Mucosa of descending colon (tissue), 3 donors: Measurements from ENCODE around the gene RPL7A. TPM values are rescaled to one million over a fixed set of nuclear protein-coding genes. Genes with fewer than 3 reads are reported as not detected.

Experiments
- ATAC-seq: fragments of 200-7000 bp; cut with Tn5 transposase; one replicate; pipeline ENCODE4 v1.9.1; 2020; ENCODE audit warnings: mild to moderate bottlenecking, moderate library complexity
- DNase-seq, 3 donors: peaks; one replicate each; pipeline ENCODE4 v3.0.0-alpha.2; 2020
- H3K36me3 ChIP-seq: fragments of 200-600 bp; one replicate; pipeline ENCODE4 v1.8.0; 2021; ENCODE audit warnings: low read depth, mild to moderate bottlenecking
- H3K4me1 ChIP-seq: fragments of 200-600 bp; one replicate; pipeline ENCODE4 v1.8.0; 2021; ENCODE audit warnings: low read depth, mild to moderate bottlenecking
- H3K4me3 ChIP-seq: fragments of 200-600 bp; one replicate; pipeline ENCODE4 v1.8.0; 2021; ENCODE audit warnings: mild to moderate bottlenecking
- H3K9me3 ChIP-seq: fragments of 200-600 bp; one replicate; pipeline ENCODE4 v1.8.0; 2021; ENCODE audit warnings: mild to moderate bottlenecking
- CTCF ChIP-seq: fragments of 200-600 bp; IDR thresholded peaks from one replicate; pipeline ENCODE4 v1.8.0; 2022; ENCODE audit warnings: antibody characterized with exemption, mild to moderate bottlenecking
- intact Hi-C, 2 donors: fragments of 100-400 bp; cut with DNase I in 1 of 2; cut with micrococcal nuclease in 1 of 2; formaldehyde crosslinking; loops; one replicate each; pipeline versions ENCODE4 v1.11.0 to v1.11.1; 2022; cut with DNase I, micrococcal nuclease
- total RNA-seq, 3 donors: library from RNA; stranded (reverse); fragmentation: NEBNext Ultra II Directional in 2 of 3; extraction: Animal tissue kit (Norgen Biotek cat#: 25700) in 2 of 3; gene quantifications; one replicate each; pipeline versions ENCODE4 v1.2.1 to v1.2.4, GENCODE V29; 2021 to 2023
- donor health status: DM: no; HTN: no; CAD: no; lungs with moderate emphysema.
- donor health status: DM: no; HTN: no; CAD: no.
- donor health status: DM: no; HTN: yes; CAD: no.

RPL7A gene
- total RNA-seq, 3 donors from 2014 or later = 1,420 to 1,482 (median 1,457) TPM

- no peak for DNase-seq
- H3K36me3 ChIP-seq = no peaks in the 10 kb centered on the region
- no peak overlapping the region for H3K4me3 ChIP-seq
- H3K9me3 ChIP-seq = no peaks in the 10 kb centered on the region
- H3K4me1 ChIP-seq = no peaks in the 10 kb centered on the region
- intact Hi-C loops = no loop called here
- no peak for ATAC-seq
- no peak for TF ChIP-seq CTCF
Observed at GRCh38 chr9:133304477-133305377, 43.3 kb upstream of the RPL7A start.

- intact Hi-C loops = no loop called here
- DNase-seq = no peak
- no peaks in the 10 kb centered on the region for H3K4me1 ChIP-seq
- TF ChIP-seq CTCF = no peak
- no peaks in the 10 kb centered on the region for H3K36me3 ChIP-seq
- no peak overlapping the region for H3K4me3 ChIP-seq
- no peak for ATAC-seq
- H3K9me3 ChIP-seq = no peaks in the 10 kb centered on the region
Observed at GRCh38 chr9:133305731-133306130, 42.3 kb upstream of the RPL7A start.

DNA sequence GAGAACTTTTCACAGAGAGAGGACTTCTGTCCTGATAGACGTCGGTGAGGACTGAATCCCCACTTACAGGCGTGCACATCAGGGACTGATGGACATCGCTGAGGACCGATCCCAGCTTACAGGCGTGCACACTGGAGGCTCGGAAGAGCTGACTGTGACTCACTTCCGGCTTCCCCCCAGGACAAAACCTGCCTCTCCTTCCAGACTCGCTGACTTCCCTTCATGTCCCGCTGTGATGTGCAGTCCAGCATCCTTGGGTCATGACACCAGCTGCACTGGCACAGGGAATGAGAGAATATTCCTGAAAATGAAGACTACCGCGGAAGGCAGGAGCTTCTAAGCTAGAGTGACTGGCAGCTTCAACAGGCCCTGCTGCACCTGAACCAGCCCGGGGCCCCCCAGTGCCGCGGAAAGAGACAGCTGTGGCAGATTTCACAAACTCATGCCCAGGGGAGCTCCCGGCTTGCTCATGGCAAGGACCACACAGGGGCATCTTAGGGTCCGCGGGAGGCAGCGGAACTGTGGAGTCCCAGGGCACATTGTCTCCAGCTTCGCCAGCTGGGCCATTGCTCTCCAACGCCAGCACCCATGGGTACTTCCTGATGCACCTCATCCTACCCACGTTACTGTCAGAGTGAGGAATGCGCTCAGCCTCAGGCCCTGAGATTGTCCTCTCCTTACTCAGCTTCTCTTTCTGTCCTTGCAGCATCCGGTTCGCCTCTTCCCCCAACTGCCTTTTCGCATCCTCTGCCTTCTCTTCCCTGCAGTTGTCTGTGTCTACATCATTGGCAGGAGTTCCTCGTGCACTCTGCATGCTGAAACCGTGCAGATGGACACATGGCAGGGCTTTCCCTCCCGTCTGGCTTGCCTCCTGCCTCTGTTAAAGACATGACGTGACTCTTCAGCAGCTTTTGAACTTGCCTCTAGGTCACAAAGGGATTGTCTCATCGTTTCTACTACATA lies 41.5 kb upstream of the RPL7A start:
- no peak for DNase-seq
- intact Hi-C loops = no loop called here
- ATAC-seq = no peak

GRCh38 chr9:133307301-133307700 lies 40.7 kb upstream of the RPL7A start:
- DNase-seq (no peak), ATAC-seq (no peak)
- Histone ChIP-seq H3K4me1 (no peaks in the 10 kb centered on the region), H3K4me3 (no peak overlapping the region), H3K36me3 (no peaks in the 10 kb centered on the region), H3K9me3 (no peaks in the 10 kb centered on the region)
- intact Hi-C loops = no loop called here
- no peak for TF ChIP-seq CTCF

More for the DNA sequence above, 41.5 kb upstream of the RPL7A start:
- Histone ChIP-seq H3K9me3 (no peaks in the 10 kb centered on the region), H3K4me3 (no peak overlapping the region), H3K36me3 (no peaks in the 10 kb centered on the region), H3K4me1 (no peaks in the 10 kb centered on the region)
- no peak for TF ChIP-seq CTCF

GRCh38 chr9:133309608-133310007 lies 38.4 kb upstream of the RPL7A start:
- no peaks in the 10 kb centered on the region for H3K36me3 ChIP-seq
- no peaks in the 10 kb centered on the region for H3K4me1 ChIP-seq
- DNase-seq (no peak), ATAC-seq (no peak)
- intact Hi-C loops = no loop called here
- TF ChIP-seq CTCF = no peak
- no peaks in the 10 kb centered on the region for H3K9me3 ChIP-seq
- H3K4me3 ChIP-seq = no peak overlapping the region
